ENCODE measurements around the gene DUSP5.

- TF ChIP-seq CTCF (IDR thresholded peaks at IDR 0.05) = no peak
- TF ChIP-seq POLR2AphosphoS5 (IDR thresholded peaks at IDR 0.05) = no peak
These were observed 16.2 kb downstream of the DUSP5 start for GRCh38 chr10:110513949-110514348.

Data from sigmoid colon (tissue), 4 donors.